ENCODE results near the gene TLK1. TPM values are rescaled to one million over a fixed set of nuclear protein-coding genes. Genes with fewer than 3 reads are reported as not detected.

Gene TLK1
- total and polyA plus RNA-seq, 4 donors: 8.5 to 54.4 (median 27.3) TPM

DNA sequence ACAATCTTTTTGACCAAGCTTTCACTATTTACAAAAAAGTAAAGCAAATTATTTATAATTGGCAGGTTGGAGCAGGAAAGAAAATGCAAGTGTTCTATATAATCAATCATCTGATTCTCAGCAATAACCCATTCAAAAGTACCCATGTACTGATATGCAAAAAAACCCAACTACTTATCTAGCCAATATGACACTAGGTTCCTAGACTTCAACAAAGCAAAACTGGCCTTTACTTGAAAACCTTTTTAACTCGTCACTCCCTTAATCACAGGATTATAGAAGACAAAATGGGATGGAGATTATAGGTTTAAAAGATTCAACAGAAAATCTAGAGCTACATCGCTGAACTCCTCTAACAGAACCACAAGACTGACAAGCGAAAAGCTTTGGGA, 3.6 kb downstream of the TLK1 start:
- Histone ChIP-seq H3K9ac (ENCODE audit: insufficient read depth in 1 of 2, low read length in 2 of 2) (no peak overlapping the region), H3K4me3 (no peak overlapping the region), H3K9me3 (ENCODE audit: control insufficient read depth in 4 of 4, insufficient read depth in 3 of 4, low read length in 3 of 4) (no peaks in the 10 kb centered on the region), H3K27ac (ENCODE audit: low read depth in 1 of 2, low read length in 1 of 2) (no peak overlapping the region), H3K4me1 (ENCODE audit: control insufficient read depth in 5 of 5, insufficient read depth in 5 of 5, low read length in 5 of 5) (peaks cover 0 to 14% (median 5%) of the 10 kb centered on the region in 5 donors), H3K27me3 (ENCODE audit: control insufficient read depth in 3 of 3, insufficient read depth in 3 of 3, low read length in 2 of 3) (no peaks in the 10 kb centered on the region), H3K36me3 (ENCODE audit: control insufficient read depth in 4 of 4, insufficient read depth in 4 of 4, low read length in 4 of 4) (no peaks in the 10 kb centered on the region)
- ATAC-seq (ENCODE audit: insufficient read depth, low FRiP score) (no peak), DNase-seq (no peak)
- WGBS, 2 donors: 96% methylated on average over 3 of the region's 3 CpGs
- TF ChIP-seq, protein P1, sequence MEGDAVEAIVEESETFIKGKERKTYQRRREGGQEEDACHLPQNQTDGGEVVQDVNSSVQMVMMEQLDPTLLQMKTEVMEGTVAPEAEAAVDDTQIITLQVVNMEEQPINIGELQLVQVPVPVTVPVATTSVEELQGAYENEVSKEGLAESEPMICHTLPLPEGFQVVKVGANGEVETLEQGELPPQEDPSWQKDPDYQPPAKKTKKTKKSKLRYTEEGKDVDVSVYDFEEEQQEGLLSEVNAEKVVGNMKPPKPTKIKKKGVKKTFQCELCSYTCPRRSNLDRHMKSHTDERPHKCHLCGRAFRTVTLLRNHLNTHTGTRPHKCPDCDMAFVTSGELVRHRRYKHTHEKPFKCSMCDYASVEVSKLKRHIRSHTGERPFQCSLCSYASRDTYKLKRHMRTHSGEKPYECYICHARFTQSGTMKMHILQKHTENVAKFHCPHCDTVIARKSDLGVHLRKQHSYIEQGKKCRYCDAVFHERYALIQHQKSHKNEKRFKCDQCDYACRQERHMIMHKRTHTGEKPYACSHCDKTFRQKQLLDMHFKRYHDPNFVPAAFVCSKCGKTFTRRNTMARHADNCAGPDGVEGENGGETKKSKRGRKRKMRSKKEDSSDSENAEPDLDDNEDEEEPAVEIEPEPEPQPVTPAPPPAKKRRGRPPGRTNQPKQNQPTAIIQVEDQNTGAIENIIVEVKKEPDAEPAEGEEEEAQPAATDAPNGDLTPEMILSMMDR (IDR thresholded peaks at IDR 0.05; ENCODE audit: control extremely low read depth, extremely low read depth): no peak

DNA sequence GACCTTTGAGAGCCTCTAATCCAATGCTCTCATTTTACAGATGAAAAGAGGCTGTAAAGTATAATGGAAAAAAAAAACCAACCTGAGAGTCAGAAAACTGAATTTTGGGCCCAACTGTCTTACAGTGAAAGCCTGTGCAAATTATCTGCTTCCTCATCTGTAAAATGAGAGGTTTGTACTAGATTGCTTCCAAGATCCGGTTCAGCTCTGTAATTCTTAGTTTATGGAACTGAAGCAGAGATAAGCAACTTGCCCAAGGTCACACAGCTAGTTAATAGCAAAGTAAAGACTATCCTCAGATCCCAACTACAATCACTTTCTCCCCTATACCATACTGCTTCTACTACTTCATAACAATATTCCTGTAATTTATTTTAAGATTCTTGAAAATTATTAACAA, 6.3 kb downstream of the TLK1 start:
- ATAC-seq (ENCODE audit: insufficient read depth, low FRiP score): no peak
- H3K4me3 ChIP-seq: no peak overlapping the region

DNA sequence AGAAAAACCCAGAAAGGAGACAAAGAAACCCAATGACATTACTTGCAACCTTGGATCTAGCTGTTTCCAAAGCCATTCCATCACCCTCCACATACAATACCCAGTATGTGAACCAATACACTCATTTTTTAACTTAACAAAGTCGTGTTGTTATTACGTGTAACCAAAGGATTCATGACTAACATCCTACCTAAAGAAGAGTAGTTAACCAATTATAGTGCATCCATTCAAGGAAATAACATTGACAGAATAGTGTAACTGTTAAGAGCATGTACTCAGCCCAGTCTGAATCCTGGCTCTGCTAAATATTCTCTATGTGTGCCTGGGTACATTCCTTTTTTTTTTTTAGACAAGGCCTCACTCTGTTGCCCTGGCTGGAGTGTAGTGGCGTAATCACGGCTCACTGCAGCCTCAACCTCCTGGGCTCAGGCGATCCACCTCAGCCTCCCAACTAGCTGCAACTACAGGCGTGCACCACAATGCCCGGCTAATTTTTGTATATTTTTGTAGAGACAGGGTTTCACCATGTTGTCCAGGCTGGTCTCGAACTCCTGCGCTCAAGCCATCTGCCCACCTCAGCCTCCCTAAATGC, 9.9 kb downstream of the TLK1 start:
- DNase-seq: no peak
- H3K4me3 ChIP-seq: no peak overlapping the region
- peaks cover 0 to 8% (median 2%) of the 10 kb centered on the region in 5 donors for H3K4me1 ChIP-seq (ENCODE audit: control insufficient read depth in 5 of 5, insufficient read depth in 5 of 5, low read length in 5 of 5)
- no peak overlapping the region for H3K27ac ChIP-seq (ENCODE audit: low read depth in 1 of 2, low read length in 1 of 2)
- TF ChIP-seq, protein P1 (IDR thresholded peaks at IDR 0.05; ENCODE audit: control extremely low read depth, extremely low read depth): no peak
- H3K36me3 ChIP-seq (ENCODE audit: control insufficient read depth in 4 of 4, insufficient read depth in 4 of 4, low read length in 4 of 4): no peaks in the 10 kb centered on the region
- no peaks in the 10 kb centered on the region for H3K27me3 ChIP-seq (ENCODE audit: control insufficient read depth in 3 of 3, insufficient read depth in 3 of 3, low read length in 2 of 3)
- no peak for ATAC-seq (ENCODE audit: insufficient read depth, low FRiP score)
- no peak overlapping the region for H3K9ac ChIP-seq (ENCODE audit: insufficient read depth in 1 of 2, low read length in 2 of 2)
- 96% methylated on average over 9 of the region's 9 CpGs for WGBS, 2 donors
- H3K9me3 ChIP-seq (ENCODE audit: control insufficient read depth in 4 of 4, insufficient read depth in 3 of 4, low read length in 3 of 4): no peaks in the 10 kb centered on the region

More for the DNA sequence above, 6.3 kb downstream of the TLK1 start:
- H3K27me3 ChIP-seq (ENCODE audit: control insufficient read depth in 3 of 3, insufficient read depth in 3 of 3, low read length in 2 of 3): no peaks in the 10 kb centered on the region
- TF ChIP-seq, protein P1 (IDR thresholded peaks at IDR 0.05; ENCODE audit: control extremely low read depth, extremely low read depth): no peak
- no peak overlapping the region for H3K27ac ChIP-seq (ENCODE audit: low read depth in 1 of 2, low read length in 1 of 2)
- WGBS, 2 donors: 17 to 42% methylated on average over 1 of the region's 1 CpG
- H3K9me3 ChIP-seq (ENCODE audit: control insufficient read depth in 4 of 4, insufficient read depth in 3 of 4, low read length in 3 of 4): no peaks in the 10 kb centered on the region
- peaks cover 0 to 11% (median 5%) of the 10 kb centered on the region in 5 donors for H3K4me1 ChIP-seq (ENCODE audit: control insufficient read depth in 5 of 5, insufficient read depth in 5 of 5, low read length in 5 of 5)
- H3K36me3 ChIP-seq (ENCODE audit: control insufficient read depth in 4 of 4, insufficient read depth in 4 of 4, low read length in 4 of 4): no peaks in the 10 kb centered on the region
- no peak overlapping the region for H3K9ac ChIP-seq (ENCODE audit: insufficient read depth in 1 of 2, low read length in 2 of 2)
- DNase-seq: no peak

All from lung (tissue), 12 donors.